VCaP (cell line): ENCODE measurements around the gene CNIH3.

Experiments
- H3K27ac ChIP-seq: fragments of 450-650 bp; 2 replicates; pipeline ENCODE4 v1.5.1; 2017
- TF ChIP-seq, protein P1 (sequence below): fragments of 450-650 bp; conservative IDR thresholded peaks from 2 replicates; pipeline ENCODE4 v1.5.1; 2017; ENCODE audit warnings: mild to moderate bottlenecking, moderate library complexity

CNIH3 gene

GRCh38 chr1:224594851-224595250 lies 21.3 kb upstream of the CNIH3 start:
- TF ChIP-seq, protein P1, sequence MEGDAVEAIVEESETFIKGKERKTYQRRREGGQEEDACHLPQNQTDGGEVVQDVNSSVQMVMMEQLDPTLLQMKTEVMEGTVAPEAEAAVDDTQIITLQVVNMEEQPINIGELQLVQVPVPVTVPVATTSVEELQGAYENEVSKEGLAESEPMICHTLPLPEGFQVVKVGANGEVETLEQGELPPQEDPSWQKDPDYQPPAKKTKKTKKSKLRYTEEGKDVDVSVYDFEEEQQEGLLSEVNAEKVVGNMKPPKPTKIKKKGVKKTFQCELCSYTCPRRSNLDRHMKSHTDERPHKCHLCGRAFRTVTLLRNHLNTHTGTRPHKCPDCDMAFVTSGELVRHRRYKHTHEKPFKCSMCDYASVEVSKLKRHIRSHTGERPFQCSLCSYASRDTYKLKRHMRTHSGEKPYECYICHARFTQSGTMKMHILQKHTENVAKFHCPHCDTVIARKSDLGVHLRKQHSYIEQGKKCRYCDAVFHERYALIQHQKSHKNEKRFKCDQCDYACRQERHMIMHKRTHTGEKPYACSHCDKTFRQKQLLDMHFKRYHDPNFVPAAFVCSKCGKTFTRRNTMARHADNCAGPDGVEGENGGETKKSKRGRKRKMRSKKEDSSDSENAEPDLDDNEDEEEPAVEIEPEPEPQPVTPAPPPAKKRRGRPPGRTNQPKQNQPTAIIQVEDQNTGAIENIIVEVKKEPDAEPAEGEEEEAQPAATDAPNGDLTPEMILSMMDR, result no peak
- H3K27ac ChIP-seq, result no peak overlapping the region

DNA sequence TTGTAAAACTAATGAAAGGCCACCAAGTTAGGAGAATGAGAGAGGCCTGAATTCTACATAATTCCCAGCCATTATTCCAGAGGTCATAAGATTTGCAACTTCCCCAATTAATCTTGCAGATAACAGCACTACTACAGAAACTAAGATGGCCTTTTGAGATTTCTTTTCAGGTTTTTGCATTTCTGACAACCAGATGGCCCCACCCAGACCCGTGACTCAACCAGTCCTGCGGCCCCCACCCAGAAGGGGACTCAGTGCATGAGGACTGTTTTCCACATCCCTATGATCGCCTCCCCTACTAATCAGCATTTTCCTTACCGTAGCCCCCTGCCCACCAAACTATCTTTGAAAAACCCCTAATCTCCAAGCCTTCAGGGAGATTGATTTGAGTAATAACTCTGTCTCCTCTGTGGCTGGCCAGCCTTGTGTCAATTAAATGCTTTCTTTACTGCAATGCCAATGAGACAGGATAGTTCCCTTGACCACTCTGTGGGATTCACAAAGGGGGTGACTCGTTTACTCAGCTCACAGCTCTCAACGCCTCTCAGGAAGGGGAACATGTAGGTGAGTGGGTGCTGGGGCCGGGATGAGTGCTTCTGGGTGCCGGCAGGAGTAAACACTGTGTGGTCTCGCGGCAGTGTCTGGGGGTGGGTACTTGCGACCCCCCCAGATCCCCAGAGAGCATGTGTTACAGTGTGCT lies 10.5 kb upstream of the CNIH3 start:
- TF ChIP-seq, protein P1, result no peak

GRCh38 chr1:224607188-224608148 lies 8.6 kb upstream of the CNIH3 start:
- TF ChIP-seq, protein P1, result no peak
- H3K27ac ChIP-seq, result no peak overlapping the region

More for the DNA sequence above, 10.5 kb upstream of the CNIH3 start:
- H3K27ac ChIP-seq, result no peak overlapping the region

DNA sequence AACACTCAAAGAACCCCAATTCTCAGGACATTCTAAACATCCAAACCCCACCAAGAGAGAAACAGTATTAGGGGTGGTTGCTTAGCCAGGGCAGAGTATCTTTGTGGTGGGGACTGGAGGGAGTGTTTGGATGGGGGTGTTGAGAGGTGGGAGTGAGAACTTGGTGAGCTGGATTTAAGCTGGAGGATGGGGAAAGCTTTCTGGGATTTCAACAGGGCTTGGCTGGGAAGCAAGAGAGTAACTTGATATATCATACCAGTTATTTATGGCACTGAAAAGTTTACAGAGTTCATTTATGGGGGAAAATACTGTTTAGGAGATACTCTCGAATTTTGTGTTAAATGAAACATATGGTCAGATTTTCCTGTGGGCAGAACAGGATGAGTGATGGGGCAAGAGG lies 6.8 kb upstream of the CNIH3 start:
- TF ChIP-seq, protein P1, result no peak

DNA sequence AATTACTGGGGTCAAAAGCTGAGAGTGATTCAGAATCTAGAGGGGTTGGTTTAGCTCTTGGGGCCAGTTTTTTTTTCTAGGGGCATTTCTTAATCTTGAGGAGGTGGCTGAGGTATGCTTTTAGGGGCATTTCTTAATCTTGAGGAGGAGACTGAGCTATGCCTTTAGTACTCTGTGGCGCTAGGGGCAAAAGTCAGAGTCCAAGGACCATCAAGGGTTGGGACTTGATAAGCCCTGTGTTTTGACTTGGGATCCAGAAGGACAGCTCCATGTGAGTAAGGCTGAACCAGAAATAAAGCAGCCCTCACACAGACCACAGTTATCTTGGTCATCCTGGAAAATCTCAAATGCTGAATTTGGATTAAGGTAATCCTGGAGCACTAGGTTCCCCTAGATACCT lies 3.9 kb upstream of the CNIH3 start:
- TF ChIP-seq, protein P1, result no peak
- H3K27ac ChIP-seq, result no peak overlapping the region

More for the DNA sequence above, 6.8 kb upstream of the CNIH3 start:
- H3K27ac ChIP-seq, result no peak overlapping the region

DNA sequence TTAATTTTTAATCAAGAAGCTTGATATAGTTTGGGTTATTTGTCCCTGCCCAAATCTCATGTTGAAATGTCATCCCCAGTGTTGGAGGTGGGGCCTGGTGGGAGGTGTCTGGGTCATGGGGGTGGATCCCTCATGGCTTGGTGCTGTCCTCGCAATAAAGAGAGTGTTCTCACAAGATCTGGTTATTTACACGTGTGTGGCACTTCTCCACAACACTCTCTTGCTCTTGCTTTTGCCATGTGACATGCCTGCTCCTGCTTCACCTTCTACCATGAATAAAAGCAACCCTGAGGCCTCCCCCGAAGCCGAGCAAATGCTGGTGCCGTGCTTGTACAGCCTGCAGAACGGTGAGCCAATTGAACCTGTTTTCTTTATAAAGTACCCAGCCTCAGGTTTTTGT lies 2.6 kb upstream of the CNIH3 start:
- H3K27ac ChIP-seq, result no peak overlapping the region
- TF ChIP-seq, protein P1, result no peak

- H3K27ac ChIP-seq, result no peak overlapping the region
- TF ChIP-seq, protein P1, result no peak
These were observed 766 bp downstream of the CNIH3 start for GRCh38 chr1:224616756-224617409.
